GM18858 (cell line): ENCODE results near the gene SLC4A1AP.

Experiments used
- ATAC-seq: cut with Tn5 transposase; IDR thresholded peaks from one replicate; pipeline ENCODE4 v1.9.1; 2021; ENCODE audit not compliant: unreplicated experiment

SLC4A1AP gene

GRCh38 chr2:27697660-27698059 is 34.0 kb downstream of the SLC4A1AP start:
- no peak for ATAC-seq

- no peak for ATAC-seq
Measured at GRCh38 chr2:27701676-27702075, 38.0 kb downstream of the SLC4A1AP start.

- no peak for ATAC-seq
Measured at GRCh38 chr2:27702302-27702701, 38.6 kb downstream of the SLC4A1AP start.

DNA sequence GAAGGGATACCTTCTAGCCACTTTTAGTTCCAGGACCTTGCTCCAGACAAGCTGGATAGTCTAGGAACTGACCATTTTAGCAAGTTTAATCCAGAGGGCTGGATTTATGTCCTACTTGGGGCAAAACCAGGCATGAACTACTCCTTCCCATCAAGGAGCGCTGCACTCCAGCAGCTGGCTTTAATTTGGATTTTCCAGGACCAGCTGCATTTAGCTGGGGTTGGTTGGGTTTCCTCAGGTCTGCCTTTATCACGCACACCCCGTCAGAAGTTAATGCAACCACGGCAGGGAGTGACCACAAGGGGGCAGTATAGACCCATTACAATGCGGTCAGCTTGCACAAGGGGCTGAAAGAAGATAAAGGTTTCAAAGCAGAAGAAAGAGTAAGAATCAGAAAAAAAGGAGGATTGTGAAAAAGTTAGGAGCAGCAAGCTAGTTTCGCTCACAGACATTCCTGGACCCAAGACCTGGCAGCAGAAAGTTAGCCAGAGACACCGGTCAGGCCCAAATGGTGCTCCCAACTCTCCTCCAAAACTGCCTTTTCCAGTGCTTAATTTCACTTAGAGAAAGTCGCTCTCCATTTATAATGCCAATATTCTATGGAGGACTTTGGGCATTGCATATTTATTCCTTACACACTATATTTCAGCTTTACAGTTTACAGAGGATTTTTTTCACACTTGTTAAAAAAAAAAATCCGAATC is 40.1 kb downstream of the SLC4A1AP start:
- no peak for ATAC-seq

DNA sequence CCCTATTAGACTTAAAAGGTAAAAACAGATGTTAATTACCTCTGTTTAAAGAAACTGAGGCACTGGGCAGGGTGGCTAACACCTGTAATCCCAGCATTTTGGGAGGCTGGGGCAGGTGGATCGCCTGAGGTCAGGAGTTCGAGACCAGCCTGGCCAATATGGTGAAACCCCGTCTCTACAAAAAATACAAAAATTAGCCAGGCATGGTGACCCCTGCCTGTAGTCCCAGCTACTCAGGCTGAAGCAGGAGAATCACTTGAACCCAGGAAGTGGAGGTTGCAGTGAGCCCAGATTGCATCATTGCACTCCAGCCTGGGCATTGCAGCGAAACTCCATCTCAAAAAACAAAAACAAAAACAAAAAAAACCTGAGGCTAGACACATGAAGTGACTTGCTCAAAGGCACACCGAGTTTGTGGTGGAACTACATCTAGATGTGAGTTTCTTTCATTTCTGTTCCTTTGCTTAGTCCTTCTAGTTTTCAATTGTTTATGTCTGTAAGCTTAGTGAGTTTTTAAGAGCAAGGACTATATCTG is 40.7 kb downstream of the SLC4A1AP start:
- no peak for ATAC-seq

DNA sequence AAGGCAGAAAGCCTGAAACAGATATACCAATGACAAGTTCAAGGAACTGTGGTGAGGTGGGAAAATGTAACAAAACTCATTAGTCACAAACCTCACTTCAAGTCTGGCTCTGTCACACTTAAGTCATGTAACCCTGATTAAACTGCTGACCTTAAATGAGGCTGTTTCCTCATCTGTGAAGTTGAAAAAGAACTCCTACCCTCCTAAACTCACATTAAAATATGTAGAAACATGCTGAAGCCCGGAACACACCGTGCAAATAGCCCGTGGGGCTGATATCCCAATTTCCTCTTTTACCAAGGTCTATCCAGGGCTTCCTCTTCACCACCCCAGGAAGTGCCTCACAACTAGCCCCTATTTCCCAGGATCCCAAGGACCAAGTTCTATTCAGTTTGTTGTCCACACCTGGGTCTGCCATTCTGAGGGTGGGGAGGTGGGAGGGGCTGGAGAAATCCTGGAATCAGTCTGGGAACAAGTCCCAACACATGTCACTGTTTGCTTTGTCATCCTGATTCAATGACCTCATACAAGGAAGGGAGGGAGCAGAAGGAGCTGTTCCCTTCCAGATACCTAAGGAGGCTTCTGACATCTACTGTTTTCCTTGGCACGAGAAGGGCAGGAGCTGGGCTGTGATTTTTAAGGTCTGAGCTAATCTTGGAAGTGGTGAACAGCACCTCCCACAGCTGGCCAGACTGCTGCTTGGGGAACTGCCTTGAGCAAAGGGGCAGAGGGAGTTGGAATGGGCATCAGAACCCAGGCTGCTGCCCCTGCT is 42.3 kb downstream of the SLC4A1AP start:
- no peak for ATAC-seq

DNA sequence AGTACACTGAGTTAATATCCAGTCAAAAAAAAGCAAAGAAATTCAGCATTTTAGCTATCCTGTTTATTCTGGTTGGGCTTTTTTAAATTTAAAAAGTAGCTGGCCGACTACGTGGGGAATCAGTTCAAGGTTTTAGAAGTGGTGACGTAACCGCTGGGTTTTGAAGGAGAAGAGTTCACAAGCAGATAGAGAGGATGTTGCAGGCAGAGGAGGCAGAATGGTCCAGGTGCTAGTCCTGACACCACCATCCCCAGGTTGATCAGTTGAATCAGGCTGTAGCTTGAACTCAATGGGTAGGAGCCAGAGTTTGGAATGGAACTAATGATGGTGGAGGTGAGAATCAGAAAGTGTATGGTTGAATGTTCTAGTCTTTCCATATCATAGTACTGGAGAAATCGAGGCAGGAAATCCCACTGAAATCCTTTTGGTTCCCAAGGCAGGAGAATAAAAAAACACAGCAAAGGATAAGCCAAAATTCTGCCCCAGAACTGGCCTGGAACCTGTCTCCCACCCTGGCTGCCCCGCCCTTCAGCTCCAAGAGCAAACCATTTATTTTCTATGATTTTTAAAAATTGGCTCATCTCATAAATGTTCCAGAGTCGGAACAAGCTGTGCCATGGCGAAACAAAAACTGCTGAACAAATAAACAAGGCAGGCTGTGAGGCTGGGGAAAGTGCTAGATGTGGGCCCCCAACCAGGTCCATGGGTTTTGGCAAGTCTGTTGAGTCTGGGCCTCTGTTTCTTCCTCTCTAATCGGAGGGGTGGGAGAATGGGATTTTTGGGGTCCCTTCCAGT is 44.0 kb downstream of the SLC4A1AP start:
- ATAC-seq = no peak

- ATAC-seq = no peak
Measured at GRCh38 chr2:27708257-27708654, 44.6 kb downstream of the SLC4A1AP start.

DNA sequence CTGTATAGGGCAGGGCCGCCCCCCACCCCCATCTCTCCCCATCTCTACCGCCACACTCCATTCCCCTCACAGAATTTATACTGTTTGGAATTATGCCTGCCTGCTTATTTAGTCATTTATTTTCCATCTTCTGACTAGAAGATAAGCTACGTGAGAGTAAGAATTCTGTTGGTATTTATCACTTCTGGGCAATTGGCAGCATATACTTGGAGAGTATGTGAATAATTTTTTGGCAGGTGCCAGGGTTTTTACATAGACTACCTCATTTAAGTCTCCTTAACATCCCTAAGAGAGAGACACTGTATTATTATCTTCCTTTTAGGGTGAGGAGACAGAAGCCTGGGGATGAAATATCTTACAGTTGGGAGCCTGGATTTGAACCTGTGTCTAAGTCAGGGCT is 45.0 kb downstream of the SLC4A1AP start:
- no peak for ATAC-seq

DNA sequence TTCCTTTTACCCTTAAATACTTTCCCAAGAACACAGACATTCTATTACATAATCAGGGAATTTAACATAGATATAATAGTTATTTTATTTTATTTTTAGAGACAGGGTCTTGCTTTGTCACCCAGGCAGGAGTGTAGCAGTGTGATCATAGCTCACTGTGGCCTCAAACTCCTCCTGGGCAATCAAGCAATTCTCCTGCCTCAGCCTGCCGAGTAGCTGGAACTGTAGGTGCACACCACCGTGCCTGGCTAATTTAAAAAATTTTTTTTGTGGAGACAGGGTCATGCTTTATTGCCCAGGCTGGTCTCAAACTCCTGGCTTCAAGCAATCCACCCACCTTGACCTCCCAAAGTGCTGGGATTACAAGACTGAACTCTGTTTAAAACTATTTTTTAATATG is 45.6 kb downstream of the SLC4A1AP start:
- no peak for ATAC-seq

GRCh38 chr2:27709960-27710575 is 46.4 kb downstream of the SLC4A1AP start:
- no peak for ATAC-seq

- ATAC-seq = no peak
Measured at GRCh38 chr2:27710640-27711430, 47.1 kb downstream of the SLC4A1AP start.

GRCh38 chr2:27711804-27712203 is 48.1 kb downstream of the SLC4A1AP start:
- no peak for ATAC-seq

GRCh38 chr2:27712522-27712921 is 48.8 kb downstream of the SLC4A1AP start:
- ATAC-seq = no peak

DNA sequence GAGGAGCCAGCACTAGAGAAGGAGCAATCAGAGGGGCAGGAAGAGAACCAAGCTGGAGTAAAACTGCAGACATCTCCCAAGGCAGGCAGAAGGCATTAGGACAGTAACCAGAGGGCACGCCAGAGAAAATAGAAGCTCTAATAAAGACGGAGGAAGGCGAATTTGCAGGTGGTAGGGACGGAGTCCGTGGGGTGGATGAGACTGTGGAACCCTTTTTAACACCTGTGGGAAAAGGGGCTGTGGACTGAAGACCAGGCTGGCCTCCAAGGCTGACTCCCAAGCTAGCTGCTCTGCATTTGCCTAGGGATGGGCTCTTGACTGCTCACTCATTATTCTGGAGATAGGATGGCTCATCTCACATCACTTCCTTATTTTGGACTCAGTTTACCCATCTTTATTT is 49.5 kb downstream of the SLC4A1AP start:
- no peak for ATAC-seq

GRCh38 chr2:27714053-27714452 is 50.4 kb downstream of the SLC4A1AP start:
- ATAC-seq = no peak

DNA sequence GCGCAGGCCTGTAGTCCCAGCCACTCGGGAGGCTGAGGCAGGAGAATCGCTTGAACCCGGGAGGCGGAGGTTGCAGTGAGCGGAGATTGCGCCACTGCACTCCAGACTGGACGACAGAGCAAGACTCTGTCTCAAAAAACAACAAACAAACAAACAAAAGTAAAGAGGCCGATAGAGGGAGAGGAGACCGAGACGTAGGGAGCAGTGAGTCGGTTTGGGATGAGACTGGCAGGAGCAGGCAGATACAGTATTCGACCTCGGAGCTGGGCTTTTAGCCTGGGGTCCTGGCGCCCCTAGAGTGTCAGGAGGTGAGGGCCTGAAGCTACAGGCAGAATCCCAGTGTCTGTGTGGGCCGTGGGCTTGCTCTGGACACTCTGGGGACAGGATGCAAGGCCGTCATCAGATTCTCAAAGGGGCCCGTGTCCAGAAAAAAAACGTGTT is 51.2 kb downstream of the SLC4A1AP start:
- ATAC-seq = no peak

GRCh38 chr2:27715318-27716210 is 51.9 kb downstream of the SLC4A1AP start:
- ATAC-seq = no peak
